Measurements from ENCODE around the gene GTSF1L. TPM values are rescaled to one million over a fixed set of nuclear protein-coding genes. Genes with fewer than 3 reads are reported as not detected.

The GTSF1L gene
- total and polyA plus RNA-seq, 9 of the 15 experiments (the other 6 are each of a cell fraction or from before 2014, with no cell fraction given): not detected

GRCh38 chr20:43694763-43695162 lies 32.0 kb downstream of the GTSF1L start (continued):
- TF ChIP-seq CUX1 (CRISPR knock-in tag; IDR thresholded peaks at IDR 0.05) (no peak), COPS2 (conservative IDR thresholded peaks at IDR 0.05) (no peak), ZNF449 (CRISPR knock-in tag; IDR thresholded peaks at IDR 0.05) (no peak), POLR2AphosphoS2 (IDR thresholded peaks at IDR 0.05; ENCODE audit: low read length) (no peak), GABPA (tag; conservative IDR thresholded peaks at IDR 0.05; ENCODE audit: low read depth) (no peak), HEY1 (CRISPR knock-in tag; IDR thresholded peaks at IDR 0.05; ENCODE audit: borderline replicate concordance) (no peak), EP300 (IDR thresholded peaks at IDR 0.05; ENCODE audit: low read length) (no peak), ZC3H11A (IDR thresholded peaks at IDR 0.05; ENCODE audit: low read depth, low read length) (no peak)
- TF ChIP-seq, protein P1, sequence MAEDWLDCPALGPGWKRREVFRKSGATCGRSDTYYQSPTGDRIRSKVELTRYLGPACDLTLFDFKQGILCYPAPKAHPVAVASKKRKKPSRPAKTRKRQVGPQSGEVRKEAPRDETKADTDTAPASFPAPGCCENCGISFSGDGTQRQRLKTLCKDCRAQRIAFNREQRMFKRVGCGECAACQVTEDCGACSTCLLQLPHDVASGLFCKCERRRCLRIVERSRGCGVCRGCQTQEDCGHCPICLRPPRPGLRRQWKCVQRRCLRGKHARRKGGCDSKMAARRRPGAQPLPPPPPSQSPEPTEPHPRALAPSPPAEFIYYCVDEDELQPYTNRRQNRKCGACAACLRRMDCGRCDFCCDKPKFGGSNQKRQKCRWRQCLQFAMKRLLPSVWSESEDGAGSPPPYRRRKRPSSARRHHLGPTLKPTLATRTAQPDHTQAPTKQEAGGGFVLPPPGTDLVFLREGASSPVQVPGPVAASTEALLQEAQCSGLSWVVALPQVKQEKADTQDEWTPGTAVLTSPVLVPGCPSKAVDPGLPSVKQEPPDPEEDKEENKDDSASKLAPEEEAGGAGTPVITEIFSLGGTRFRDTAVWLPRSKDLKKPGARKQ (CRISPR knock-in tag; IDR thresholded peaks at IDR 0.05): no peak
- TF ChIP-seq, protein P2, sequence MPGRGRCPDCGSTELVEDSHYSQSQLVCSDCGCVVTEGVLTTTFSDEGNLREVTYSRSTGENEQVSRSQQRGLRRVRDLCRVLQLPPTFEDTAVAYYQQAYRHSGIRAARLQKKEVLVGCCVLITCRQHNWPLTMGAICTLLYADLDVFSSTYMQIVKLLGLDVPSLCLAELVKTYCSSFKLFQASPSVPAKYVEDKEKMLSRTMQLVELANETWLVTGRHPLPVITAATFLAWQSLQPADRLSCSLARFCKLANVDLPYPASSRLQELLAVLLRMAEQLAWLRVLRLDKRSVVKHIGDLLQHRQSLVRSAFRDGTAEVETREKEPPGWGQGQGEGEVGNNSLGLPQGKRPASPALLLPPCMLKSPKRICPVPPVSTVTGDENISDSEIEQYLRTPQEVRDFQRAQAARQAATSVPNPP (IDR thresholded peaks at IDR 0.05; ENCODE audit: borderline replicate concordance, insufficient read depth, insufficient read length): no peak
